GM21423 (cell line): ENCODE data around the gene FAM20A.

Experiments used
- ATAC-seq: cut with Tn5 transposase; IDR thresholded peaks from one replicate; pipeline ENCODE4 v1.9.1; 2021; ENCODE audit warnings: mild to moderate bottlenecking, moderate library complexity; ENCODE audit not compliant: unreplicated experiment

Gene FAM20A

GRCh38 chr17:68600931-68601564 is at the start of gene FAM20A:
FAM20A (minus strand) TSS chr17:68601367; CDS start chr17:68600666, 701 bp downstream.
- no peak for ATAC-seq

GRCh38 chr17:68649324-68649723 is 48.2 kb upstream of the FAM20A start:
- ATAC-seq: no peak

- ATAC-seq: no peak
Measured at GRCh38 chr17:68646626-68647526, 45.7 kb upstream of the FAM20A start.

GRCh38 chr17:68642118-68642412 is 40.9 kb upstream of the FAM20A start:
- no peak for ATAC-seq

GRCh38 chr17:68641276-68642117 is 40.3 kb upstream of the FAM20A start:
- no peak for ATAC-seq

- no peak for ATAC-seq
Measured at GRCh38 chr17:68640242-68640989, 39.2 kb upstream of the FAM20A start.

GRCh38 chr17:68634345-68634876 is 33.2 kb upstream of the FAM20A start:
- ATAC-seq: no peak

GRCh38 chr17:68628576-68628957 is 27.4 kb upstream of the FAM20A start:
- no peak for ATAC-seq

GRCh38 chr17:68627956-68628575 is 26.9 kb upstream of the FAM20A start:
- ATAC-seq: no peak

- no peak for ATAC-seq
Measured at GRCh38 chr17:68624381-68624780, 23.2 kb upstream of the FAM20A start.

- ATAC-seq: no peak
Measured at GRCh38 chr17:68623811-68624210, 22.6 kb upstream of the FAM20A start.

GRCh38 chr17:68622423-68622822 is 21.3 kb upstream of the FAM20A start:
- ATAC-seq: no peak

- ATAC-seq: no peak
Measured at GRCh38 chr17:68621065-68621464, 19.9 kb upstream of the FAM20A start.

GRCh38 chr17:68616334-68616733 is 15.2 kb upstream of the FAM20A start:
- no peak for ATAC-seq

GRCh38 chr17:68614718-68615117 is 13.6 kb upstream of the FAM20A start:
- ATAC-seq: no peak

GRCh38 chr17:68613739-68614298 is 12.7 kb upstream of the FAM20A start:
- no peak for ATAC-seq

- ATAC-seq: no peak
Measured at GRCh38 chr17:68612923-68613292, 11.7 kb upstream of the FAM20A start.

GRCh38 chr17:68612209-68612922 is 11.2 kb upstream of the FAM20A start:
- ATAC-seq: no peak
